Measurements from ENCODE around the gene ARL15. TPM values are rescaled to one million over a fixed set of nuclear protein-coding genes. Genes with fewer than 3 reads are reported as not detected.

The ARL15 gene
- total and polyA plus RNA-seq, 2 of the 8 experiments (the other 6 are each of a cell fraction or from before 2014, with no cell fraction given), result 9.9 to 21.2 TPM

GRCh38 chr5:54317511-54318260 is 7.3 kb upstream of the ARL15 start:
- no peak overlapping the region for H3K18ac ChIP-seq (ENCODE audit: extremely low read depth, low read length)
- H3K79me2 ChIP-seq (ENCODE audit: control insufficient read depth in 1 of 2, insufficient read depth in 2 of 2, low read length in 2 of 2), result no peaks in the 10 kb centered on the region
- no peak overlapping the region for H3K23ac ChIP-seq (ENCODE audit: insufficient read length)
- no peaks in the 10 kb centered on the region for H3K79me1 ChIP-seq (ENCODE audit: low read depth, low read length)
- no peak for FAIRE-seq
- no peak for DNase-seq (ENCODE audit: low read depth in 1 of 2, low spot score in 2 of 2)
- 98% methylated on average over 5 of the region's 5 CpGs; no CpG with 5 or more reads in 1 of the 2 experiments for WGBS, 2 experiments (ENCODE audit: extremely low coverage in 1 of 2, insufficient coverage in 1 of 2, insufficient read length in 1 of 2, insufficient replicate concordance in 2 of 2, low coverage in 1 of 2, low lambda C conversion rate in 2 of 2, missing lambda C conversion rate in 1 of 2)
- no peak overlapping the region for H2BK12ac ChIP-seq (ENCODE audit: low read depth, low read length)
- ChIA-PET CTCF (ENCODE audit: partially characterized antibody) (interaction anchor here (1.2 to 1.8 kb wide), 3 partner anchors 10 to 172 kb away, joined by 3 to 9 read pairs (median 4); no protein-coding TSS in a partner anchor), POLR2A (ENCODE audit: partially characterized antibody) (no interaction called here)
- TF ChIP-seq SRF (IDR thresholded peaks at IDR 0.05; ENCODE audit: low read depth, low read length), result no peak
- H3K27me3 ChIP-seq (replicated peaks in 1 of 4; ENCODE audit: control insufficient read depth in 3 of 4, extremely low read depth in 1 of 4, insufficient read depth in 3 of 4, low read length in 3 of 4), result no peaks in the 10 kb centered on the region
- no peak overlapping the region for H3K4me3 ChIP-seq (ENCODE audit: extremely low read depth in 1 of 4, insufficient read depth in 2 of 4, low read depth in 3 of 4, low read length in 4 of 4)
- H3K9ac ChIP-seq (replicated peaks in 1 of 4; ENCODE audit: extremely low read depth in 1 of 4, low read depth in 3 of 4, low read length in 3 of 4), result no peak overlapping the region
- H2AFZ ChIP-seq (ENCODE audit: low read length), result no peak overlapping the region
- H2AK5ac ChIP-seq (ENCODE audit: low read depth, low read length), result no peak overlapping the region
- no peak overlapping the region for H2BK5ac ChIP-seq (ENCODE audit: low read depth, low read length)
- H4K8ac ChIP-seq (ENCODE audit: extremely low read depth, insufficient read depth, low read length), result no peak overlapping the region
- H4K91ac ChIP-seq (replicated peaks; ENCODE audit: insufficient read length, low read length), result no peak overlapping the region
- no peaks in the 10 kb centered on the region for H4K20me1 ChIP-seq (replicated peaks in 1 of 2; ENCODE audit: control insufficient read depth in 1 of 2, insufficient read depth in 2 of 2, low read length in 2 of 2)
- H4K5ac ChIP-seq (ENCODE audit: insufficient read length, low read depth, low read length), result no peak overlapping the region
- H3K4me2 ChIP-seq (ENCODE audit: insufficient read depth in 1 of 2, low read depth in 2 of 2, low read length in 2 of 2), result no peak overlapping the region
- H3K27ac ChIP-seq (ENCODE audit: low read depth, low read length), result no peak overlapping the region
- H2BK120ac ChIP-seq (replicated peaks; ENCODE audit: low read depth, low read length), result no peak overlapping the region
- H3K56ac ChIP-seq (replicated peaks; ENCODE audit: insufficient read length, low read depth, low read length), result no peak overlapping the region
- H3K23me2 ChIP-seq (ENCODE audit: low read depth, low read length), result no peaks in the 10 kb centered on the region
- H3K36me3 ChIP-seq (ENCODE audit: control insufficient read depth in 2 of 4, insufficient read depth in 4 of 4, low read length in 3 of 4), result no peaks in the 10 kb centered on the region
- no peaks in the 10 kb centered on the region for H3K4me1 ChIP-seq (replicated peaks in 1 of 4; ENCODE audit: control insufficient read depth in 3 of 4, insufficient read depth in 4 of 4, low read length in 3 of 4)
- H3K14ac ChIP-seq (ENCODE audit: insufficient read length), result no peak overlapping the region
- no peak overlapping the region for H2BK20ac ChIP-seq (ENCODE audit: low read length)
- H2BK15ac ChIP-seq (ENCODE audit: low read length), result no peak overlapping the region
- H3K4ac ChIP-seq (replicated peaks; ENCODE audit: insufficient read length, low read depth, low read length), result no peak overlapping the region
- H3K9me3 ChIP-seq (ENCODE audit: insufficient read depth in 2 of 2, low read depth in 1 of 2, low read length in 1 of 2), result no peaks in the 10 kb centered on the region

Data from H1 (cell line).